Measurements from ENCODE around the gene C5orf22.

DNA sequence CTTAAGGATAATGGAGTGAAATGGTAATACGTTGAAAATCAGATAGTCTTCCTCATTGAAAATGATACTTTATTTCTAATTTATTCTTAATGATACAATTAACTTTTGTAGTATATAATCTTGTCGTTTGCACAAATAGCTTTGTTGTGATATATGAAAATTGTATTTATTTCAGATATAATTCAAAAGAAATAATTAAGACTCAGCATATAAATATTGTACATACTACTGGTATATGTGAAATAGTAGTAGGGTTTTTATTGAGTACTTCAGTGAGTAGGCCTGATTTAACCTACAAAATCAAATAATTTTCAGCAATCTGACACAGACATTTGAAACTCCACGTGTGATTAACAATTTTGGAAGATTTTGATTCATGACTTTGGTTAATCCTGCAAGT, 4.8 kb downstream of the C5orf22 start:
- TF ChIP-seq, protein P1, sequence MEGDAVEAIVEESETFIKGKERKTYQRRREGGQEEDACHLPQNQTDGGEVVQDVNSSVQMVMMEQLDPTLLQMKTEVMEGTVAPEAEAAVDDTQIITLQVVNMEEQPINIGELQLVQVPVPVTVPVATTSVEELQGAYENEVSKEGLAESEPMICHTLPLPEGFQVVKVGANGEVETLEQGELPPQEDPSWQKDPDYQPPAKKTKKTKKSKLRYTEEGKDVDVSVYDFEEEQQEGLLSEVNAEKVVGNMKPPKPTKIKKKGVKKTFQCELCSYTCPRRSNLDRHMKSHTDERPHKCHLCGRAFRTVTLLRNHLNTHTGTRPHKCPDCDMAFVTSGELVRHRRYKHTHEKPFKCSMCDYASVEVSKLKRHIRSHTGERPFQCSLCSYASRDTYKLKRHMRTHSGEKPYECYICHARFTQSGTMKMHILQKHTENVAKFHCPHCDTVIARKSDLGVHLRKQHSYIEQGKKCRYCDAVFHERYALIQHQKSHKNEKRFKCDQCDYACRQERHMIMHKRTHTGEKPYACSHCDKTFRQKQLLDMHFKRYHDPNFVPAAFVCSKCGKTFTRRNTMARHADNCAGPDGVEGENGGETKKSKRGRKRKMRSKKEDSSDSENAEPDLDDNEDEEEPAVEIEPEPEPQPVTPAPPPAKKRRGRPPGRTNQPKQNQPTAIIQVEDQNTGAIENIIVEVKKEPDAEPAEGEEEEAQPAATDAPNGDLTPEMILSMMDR (IDR thresholded peaks at IDR 0.05), result no peak
- TF ChIP-seq POLR2A (IDR thresholded peaks at IDR 0.05), result no peak
